Panc1 (cell line): Measurements from ENCODE around the gene GSG1L. TPM values are rescaled to one million over a fixed set of nuclear protein-coding genes. Genes with fewer than 3 reads are reported as not detected.

ENCODE experiments used
- ATAC-seq: fragments of 200-7000 bp; cut with Tn5 transposase; 2 replicates; pipeline ENCODE4 v1.9.1; 2020; ENCODE audit warnings: mild to moderate bottlenecking, moderate library complexity
- BruUV-seq: library from RNA; stranded (reverse); fragments of 400-500 nt; replicated peaks from 2 replicates; lab custom pipeline; 2021; lab: Mats Ljungman, UMichigan
- CTCF ChIA-PET: fragments of 300-600 bp; sonication (Branson Sonifier 250); formaldehyde crosslinking; loops from one replicate; lab custom pipeline; 2022; ENCODE audit warnings: antibody characterized with exemption; lab: Charles Lee
- POLR2A ChIA-PET: fragments of 300-600 bp; sonication (Branson Sonifier 250); formaldehyde crosslinking; loops from one replicate; lab custom pipeline; 2022; ENCODE audit warnings: antibody characterized with exemption; lab: Charles Lee
- DNase-seq: peaks from one replicate; pipeline ENCODE4 v3.0.0-alpha.2; 2010; ENCODE audit warnings: low read depth, low spot score
- H3K27ac ChIP-seq: 2 replicates; pipeline ENCODE4 v1.5.1; 2011; ENCODE audit warnings: mild to moderate bottlenecking, low read length, inconsistent platforms
- H3K27me3 ChIP-seq: fragments of 200-500 bp; sonication (Bioruptor generic); 2 replicates; pipeline ENCODE4 v1.6.0; 2014; ENCODE audit warnings: low read length, inconsistent platforms; ENCODE audit not compliant: control insufficient read depth, insufficient read depth
- H3K36me3 ChIP-seq: fragments of 200-500 bp; sonication (Bioruptor generic); 2 replicates; pipeline ENCODE4 v1.5.1; 2014; ENCODE audit warnings: inconsistent platforms, mild to moderate bottlenecking, low read length, moderate library complexity; ENCODE audit not compliant: control insufficient read depth, insufficient read depth
- H3K4me1 ChIP-seq: 2 replicates; pipeline ENCODE4 v1.5.1; 2011; ENCODE audit warnings: inconsistent platforms, mild to moderate bottlenecking, low read length, moderate library complexity; ENCODE audit not compliant: control insufficient read depth, insufficient read depth
- H3K4me3 ChIP-seq, 2 experiments: 2 replicates each; pipeline ENCODE4 v1.5.1; 2011 to 2012; ENCODE audit warnings: low read depth in 2 of 2, low read length in 2 of 2, mild to moderate bottlenecking in 2 of 2, inconsistent platforms in 1 of 2, moderate library complexity in 1 of 2
- H3K9me3 ChIP-seq: fragments of 200-500 bp; sonication (Bioruptor generic); 2 replicates; pipeline ENCODE4 v1.5.1; 2014; ENCODE audit warnings: low read depth, mild to moderate bottlenecking, inconsistent platforms, low read length, moderate library complexity; ENCODE audit not compliant: control insufficient read depth, insufficient read depth
- POLR2AphosphoS5 ChIP-seq: IDR thresholded peaks from 2 replicates; pipeline ENCODE4 v1.6.1; 2012; ENCODE audit warnings: mild to moderate bottlenecking, low read depth, low read length, moderate library complexity
- SIN3A ChIP-seq: IDR thresholded peaks from 2 replicates; pipeline ENCODE4 v1.6.1; 2012; ENCODE audit warnings: low read depth, mild to moderate bottlenecking, low read length, moderate library complexity, borderline replicate concordance; ENCODE audit not compliant: insufficient read depth
- TCF7L2 ChIP-seq: IDR thresholded peaks from 2 replicates; pipeline ENCODE4 v1.6.1; 2011; ENCODE audit warnings: mild to moderate bottlenecking, low read depth, low read length, inconsistent platforms
- in situ Hi-C: cut with HindIII; loops from 2 replicates; pipeline ENCODE4 v1.10.0; 2016; ENCODE audit warnings: low sequenced_read_pairs, low pct_unique_long_range_greater_than_20kb
- intact Hi-C: fragments of 100-400 bp; cut with micrococcal nuclease; formaldehyde crosslinking; loops from one replicate; pipeline ENCODE4 v1.10.0; 2022; ENCODE audit not compliant: unreplicated experiment
- total RNA-seq: library from RNA; stranded (reverse); gene quantifications from one replicate; pipeline ENCODE4 v1.2.1, GENCODE V29; 2021; ENCODE audit not compliant: unreplicated experiment
- TF ChIP-seq, protein P1 (sequence below): fragments of 450-650 bp; IDR thresholded peaks from 2 replicates; pipeline ENCODE4 v1.5.1; 2017; ENCODE audit warnings: mild to moderate bottlenecking
- TF ChIP-seq, protein P2 (sequence below), 2 experiments: IDR thresholded peaks; 2 replicates each; pipeline ENCODE4 v1.6.1; 2011 to 2012; ENCODE audit warnings: low read depth in 2 of 2, control low read depth in 1 of 2, low read length in 1 of 2, mild to moderate bottlenecking in 1 of 2, moderate library complexity in 1 of 2; ENCODE audit not compliant: insufficient read depth in 1 of 2

The GSG1L gene
- total RNA-seq, 1 experiment from 2014 or later: 0.08 TPM

DNA sequence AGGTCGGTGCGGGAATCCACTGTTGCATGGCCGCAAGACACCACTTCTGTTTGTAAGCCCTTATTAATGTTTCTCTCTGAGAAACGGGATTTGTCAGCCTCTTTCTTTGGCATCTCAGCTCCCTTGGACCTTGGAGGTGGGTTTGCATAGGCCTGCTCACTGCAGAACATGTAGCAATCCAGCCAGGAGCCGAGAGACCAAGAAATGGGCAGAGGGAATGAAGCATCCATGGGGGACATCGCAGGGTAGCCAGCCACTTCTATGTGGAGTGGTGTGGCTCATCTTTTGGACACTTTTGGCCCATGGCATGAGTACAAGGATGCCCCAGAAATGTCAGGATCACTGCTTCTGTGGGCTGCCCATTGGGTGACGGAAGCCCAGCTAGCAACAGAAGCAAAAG is 79.4 kb downstream of the GSG1L start:
- POLR2A ChIA-PET: no interaction called here
- H3K9me3 ChIP-seq: no peaks in the 10 kb centered on the region
- DNase-seq (no peak), ATAC-seq (no peak)
- no peak overlapping the region for H3K4me3 ChIP-seq
- no TSS peak for BruUV-seq
- TF ChIP-seq SIN3A: no peak
- TF ChIP-seq, protein P1, sequence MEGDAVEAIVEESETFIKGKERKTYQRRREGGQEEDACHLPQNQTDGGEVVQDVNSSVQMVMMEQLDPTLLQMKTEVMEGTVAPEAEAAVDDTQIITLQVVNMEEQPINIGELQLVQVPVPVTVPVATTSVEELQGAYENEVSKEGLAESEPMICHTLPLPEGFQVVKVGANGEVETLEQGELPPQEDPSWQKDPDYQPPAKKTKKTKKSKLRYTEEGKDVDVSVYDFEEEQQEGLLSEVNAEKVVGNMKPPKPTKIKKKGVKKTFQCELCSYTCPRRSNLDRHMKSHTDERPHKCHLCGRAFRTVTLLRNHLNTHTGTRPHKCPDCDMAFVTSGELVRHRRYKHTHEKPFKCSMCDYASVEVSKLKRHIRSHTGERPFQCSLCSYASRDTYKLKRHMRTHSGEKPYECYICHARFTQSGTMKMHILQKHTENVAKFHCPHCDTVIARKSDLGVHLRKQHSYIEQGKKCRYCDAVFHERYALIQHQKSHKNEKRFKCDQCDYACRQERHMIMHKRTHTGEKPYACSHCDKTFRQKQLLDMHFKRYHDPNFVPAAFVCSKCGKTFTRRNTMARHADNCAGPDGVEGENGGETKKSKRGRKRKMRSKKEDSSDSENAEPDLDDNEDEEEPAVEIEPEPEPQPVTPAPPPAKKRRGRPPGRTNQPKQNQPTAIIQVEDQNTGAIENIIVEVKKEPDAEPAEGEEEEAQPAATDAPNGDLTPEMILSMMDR: no peak
- no peak for TF ChIP-seq POLR2AphosphoS5
- TF ChIP-seq, protein P2, sequence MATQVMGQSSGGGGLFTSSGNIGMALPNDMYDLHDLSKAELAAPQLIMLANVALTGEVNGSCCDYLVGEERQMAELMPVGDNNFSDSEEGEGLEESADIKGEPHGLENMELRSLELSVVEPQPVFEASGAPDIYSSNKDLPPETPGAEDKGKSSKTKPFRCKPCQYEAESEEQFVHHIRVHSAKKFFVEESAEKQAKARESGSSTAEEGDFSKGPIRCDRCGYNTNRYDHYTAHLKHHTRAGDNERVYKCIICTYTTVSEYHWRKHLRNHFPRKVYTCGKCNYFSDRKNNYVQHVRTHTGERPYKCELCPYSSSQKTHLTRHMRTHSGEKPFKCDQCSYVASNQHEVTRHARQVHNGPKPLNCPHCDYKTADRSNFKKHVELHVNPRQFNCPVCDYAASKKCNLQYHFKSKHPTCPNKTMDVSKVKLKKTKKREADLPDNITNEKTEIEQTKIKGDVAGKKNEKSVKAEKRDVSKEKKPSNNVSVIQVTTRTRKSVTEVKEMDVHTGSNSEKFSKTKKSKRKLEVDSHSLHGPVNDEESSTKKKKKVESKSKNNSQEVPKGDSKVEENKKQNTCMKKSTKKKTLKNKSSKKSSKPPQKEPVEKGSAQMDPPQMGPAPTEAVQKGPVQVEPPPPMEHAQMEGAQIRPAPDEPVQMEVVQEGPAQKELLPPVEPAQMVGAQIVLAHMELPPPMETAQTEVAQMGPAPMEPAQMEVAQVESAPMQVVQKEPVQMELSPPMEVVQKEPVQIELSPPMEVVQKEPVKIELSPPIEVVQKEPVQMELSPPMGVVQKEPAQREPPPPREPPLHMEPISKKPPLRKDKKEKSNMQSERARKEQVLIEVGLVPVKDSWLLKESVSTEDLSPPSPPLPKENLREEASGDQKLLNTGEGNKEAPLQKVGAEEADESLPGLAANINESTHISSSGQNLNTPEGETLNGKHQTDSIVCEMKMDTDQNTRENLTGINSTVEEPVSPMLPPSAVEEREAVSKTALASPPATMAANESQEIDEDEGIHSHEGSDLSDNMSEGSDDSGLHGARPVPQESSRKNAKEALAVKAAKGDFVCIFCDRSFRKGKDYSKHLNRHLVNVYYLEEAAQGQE (IDR thresholded peaks at IDR 0.05; ENCODE audit: insufficient read depth in 1 of 2, low read depth in 2 of 2, low read length in 1 of 2): no peak
- TF ChIP-seq TCF7L2: no peak
- H3K36me3 ChIP-seq: no peaks in the 10 kb centered on the region
- CTCF ChIA-PET: no interaction called here
- intact Hi-C loops: no loop called here
- 0 out of 2 replicates have a peak, but pooled peaks cover 2% of the 10 kb centered on the region for H3K27me3 ChIP-seq
- H3K27ac ChIP-seq: no peak overlapping the region
- no peaks in the 10 kb centered on the region for H3K4me1 ChIP-seq
- in situ Hi-C loops: no loop called here

DNA sequence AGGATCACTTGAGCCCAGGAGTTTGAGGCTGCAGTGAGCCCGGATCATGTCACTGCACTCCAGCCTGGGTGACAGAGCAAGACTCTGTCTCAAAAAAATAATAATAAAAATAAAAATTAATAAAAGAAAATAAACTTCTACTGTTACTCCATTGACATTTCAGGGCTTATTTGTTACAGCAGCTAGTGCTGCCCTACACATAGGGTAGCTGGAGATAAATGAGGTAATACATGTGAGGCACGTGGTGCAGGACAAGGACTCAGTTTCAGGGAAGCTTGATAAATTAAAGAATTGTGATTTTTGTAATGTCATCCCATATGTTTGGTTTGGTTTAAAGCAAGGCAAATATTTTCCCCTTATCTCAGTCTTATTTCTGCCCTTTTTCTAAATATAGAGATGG is 80.3 kb downstream of the GSG1L start:
- POLR2A ChIA-PET: no interaction called here
- in situ Hi-C loops: no loop called here

More for the DNA sequence above, 80.3 kb downstream of the GSG1L start:
- H3K27me3 ChIP-seq: 0 out of 2 replicates have a peak, but pooled peaks cover 4% of the 10 kb centered on the region
- no TSS peak for BruUV-seq
- ATAC-seq (no peak), DNase-seq (no peak)
- H3K36me3 ChIP-seq: no peaks in the 10 kb centered on the region
- TF ChIP-seq SIN3A: no peak
- TF ChIP-seq POLR2AphosphoS5: no peak
- TF ChIP-seq, protein P2 (IDR thresholded peaks at IDR 0.05; ENCODE audit: insufficient read depth in 1 of 2, low read depth in 2 of 2, low read length in 1 of 2): no peak
- TF ChIP-seq, protein P1: no peak
- no peak for TF ChIP-seq TCF7L2
- CTCF ChIA-PET: no interaction called here
- H3K4me1 ChIP-seq: no peaks in the 10 kb centered on the region
- H3K27ac ChIP-seq: no peak overlapping the region
- H3K9me3 ChIP-seq: no peaks in the 10 kb centered on the region
- intact Hi-C loops: no loop called here
- H3K4me3 ChIP-seq: no peak overlapping the region
